ENCODE measurements around the gene WDR13.

Gene WDR13

DNA sequence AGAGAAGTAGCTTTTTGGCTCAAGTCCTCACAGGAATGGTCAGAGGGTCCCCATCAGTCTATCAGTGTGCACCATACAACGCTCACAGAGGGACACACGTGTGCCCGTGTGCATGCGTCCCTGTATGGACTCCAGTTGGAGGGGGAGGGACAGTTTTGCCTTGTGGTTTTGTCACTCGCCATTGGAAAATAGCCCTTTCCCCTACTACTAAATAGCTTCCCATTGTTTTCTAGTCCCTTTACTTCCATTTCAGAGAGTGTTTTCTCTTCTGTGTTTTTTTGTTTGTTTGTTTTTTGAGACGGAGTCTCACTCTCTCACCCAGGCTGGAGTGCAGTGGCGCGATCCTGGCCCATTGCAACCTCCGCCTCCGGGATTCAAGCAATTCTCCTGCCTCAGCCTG, 34.9 kb downstream of the WDR13 start:
- Histone ChIP-seq H3K9me2 (replicated peaks; ENCODE audit: low read depth, low read length) (no peaks in the 10 kb centered on the region), H4K20me1 (ENCODE audit: insufficient read depth, low read length, poor library complexity, severe bottlenecking) (no peaks in the 10 kb centered on the region), H3K9me3 (ENCODE audit: insufficient read depth, low read depth, low read length) (no peaks in the 10 kb centered on the region), H3K9ac (ENCODE audit: low read depth, low read length, poor library complexity, severe bottlenecking) (no peak overlapping the region), H3K79me2 (ENCODE audit: insufficient read depth, low read length) (no peaks in the 10 kb centered on the region), H2AFZ (ENCODE audit: low read length) (no peak overlapping the region), H3K4me2 (ENCODE audit: low read depth, low read length, poor library complexity, severe bottlenecking) (peak overlapping the region; percentile 14), H3F3A (ENCODE audit: low read depth) (no peaks in the 10 kb centered on the region), H3K4me3 (ENCODE audit: low read length, poor library complexity, severe bottlenecking) (no peak overlapping the region), H3K36me3 (ENCODE audit: insufficient read depth, low read length) (no peaks in the 10 kb centered on the region), H3K27me3 (ENCODE audit: insufficient read depth, low read length, poor library complexity, severe bottlenecking) (no peaks in the 10 kb centered on the region), H3K4me1 (ENCODE audit: insufficient read depth, low read length, poor library complexity, severe bottlenecking) (peaks cover 7% of the 10 kb centered on the region)
- TF ChIP-seq, protein P1, sequence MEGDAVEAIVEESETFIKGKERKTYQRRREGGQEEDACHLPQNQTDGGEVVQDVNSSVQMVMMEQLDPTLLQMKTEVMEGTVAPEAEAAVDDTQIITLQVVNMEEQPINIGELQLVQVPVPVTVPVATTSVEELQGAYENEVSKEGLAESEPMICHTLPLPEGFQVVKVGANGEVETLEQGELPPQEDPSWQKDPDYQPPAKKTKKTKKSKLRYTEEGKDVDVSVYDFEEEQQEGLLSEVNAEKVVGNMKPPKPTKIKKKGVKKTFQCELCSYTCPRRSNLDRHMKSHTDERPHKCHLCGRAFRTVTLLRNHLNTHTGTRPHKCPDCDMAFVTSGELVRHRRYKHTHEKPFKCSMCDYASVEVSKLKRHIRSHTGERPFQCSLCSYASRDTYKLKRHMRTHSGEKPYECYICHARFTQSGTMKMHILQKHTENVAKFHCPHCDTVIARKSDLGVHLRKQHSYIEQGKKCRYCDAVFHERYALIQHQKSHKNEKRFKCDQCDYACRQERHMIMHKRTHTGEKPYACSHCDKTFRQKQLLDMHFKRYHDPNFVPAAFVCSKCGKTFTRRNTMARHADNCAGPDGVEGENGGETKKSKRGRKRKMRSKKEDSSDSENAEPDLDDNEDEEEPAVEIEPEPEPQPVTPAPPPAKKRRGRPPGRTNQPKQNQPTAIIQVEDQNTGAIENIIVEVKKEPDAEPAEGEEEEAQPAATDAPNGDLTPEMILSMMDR (conservative IDR thresholded peaks at IDR 0.05; ENCODE audit: low read length), result no peak
- TF ChIP-seq EZH2phosphoT487 (IDR thresholded peaks at IDR 0.05; ENCODE audit: borderline replicate concordance), result no peak

GRCh38 chrX:48636301-48636700, 39.0 kb downstream of the WDR13 start:
- Histone ChIP-seq H3K9me3 (ENCODE audit: insufficient read depth, low read depth, low read length) (no peaks in the 10 kb centered on the region), H3F3A (ENCODE audit: low read depth) (no peaks in the 10 kb centered on the region), H3K4me3 (ENCODE audit: low read length, poor library complexity, severe bottlenecking) (no peak overlapping the region), H2AFZ (ENCODE audit: low read length) (peak overlapping the region; percentile 60; the same call in 1 of the 2 replicates), H3K79me2 (ENCODE audit: insufficient read depth, low read length) (no peaks in the 10 kb centered on the region), H3K36me3 (ENCODE audit: insufficient read depth, low read length) (no peaks in the 10 kb centered on the region), H4K20me1 (ENCODE audit: insufficient read depth, low read length, poor library complexity, severe bottlenecking) (no peaks in the 10 kb centered on the region), H3K4me1 (ENCODE audit: insufficient read depth, low read length, poor library complexity, severe bottlenecking) (peaks cover 7% of the 10 kb centered on the region), H3K9ac (ENCODE audit: low read depth, low read length, poor library complexity, severe bottlenecking) (no peak overlapping the region), H3K9me2 (replicated peaks; ENCODE audit: low read depth, low read length) (no peaks in the 10 kb centered on the region), H3K4me2 (ENCODE audit: low read depth, low read length, poor library complexity, severe bottlenecking) (no peak overlapping the region), H3K27me3 (ENCODE audit: insufficient read depth, low read length, poor library complexity, severe bottlenecking) (no peaks in the 10 kb centered on the region)
- no peak for TF ChIP-seq EZH2phosphoT487 (IDR thresholded peaks at IDR 0.05; ENCODE audit: borderline replicate concordance)
- TF ChIP-seq, protein P1 (conservative IDR thresholded peaks at IDR 0.05; ENCODE audit: low read length), result no peak

- Histone ChIP-seq H2AFZ (ENCODE audit: low read length) (peak overlapping the region; percentile 60; the same call in 1 of the 2 replicates), H3K9me2 (replicated peaks; ENCODE audit: low read depth, low read length) (no peaks in the 10 kb centered on the region), H3K36me3 (ENCODE audit: insufficient read depth, low read length) (no peaks in the 10 kb centered on the region), H3K79me2 (ENCODE audit: insufficient read depth, low read length) (no peaks in the 10 kb centered on the region), H3F3A (ENCODE audit: low read depth) (no peaks in the 10 kb centered on the region), H3K4me3 (ENCODE audit: low read length, poor library complexity, severe bottlenecking) (no peak overlapping the region), H3K9me3 (ENCODE audit: insufficient read depth, low read depth, low read length) (no peaks in the 10 kb centered on the region), H4K20me1 (ENCODE audit: insufficient read depth, low read length, poor library complexity, severe bottlenecking) (no peaks in the 10 kb centered on the region), H3K27me3 (ENCODE audit: insufficient read depth, low read length, poor library complexity, severe bottlenecking) (no peaks in the 10 kb centered on the region), H3K4me1 (ENCODE audit: insufficient read depth, low read length, poor library complexity, severe bottlenecking) (peaks cover 6% of the 10 kb centered on the region), H3K9ac (ENCODE audit: low read depth, low read length, poor library complexity, severe bottlenecking) (no peak overlapping the region), H3K4me2 (ENCODE audit: low read depth, low read length, poor library complexity, severe bottlenecking) (no peak overlapping the region)
- TF ChIP-seq, protein P1 (conservative IDR thresholded peaks at IDR 0.05; ENCODE audit: low read length), result no peak
- no peak for TF ChIP-seq EZH2phosphoT487 (IDR thresholded peaks at IDR 0.05; ENCODE audit: borderline replicate concordance)
Measured at GRCh38 chrX:48636776-48637175, 39.5 kb downstream of the WDR13 start.

All from Loucy (cell line).